GM21723 (cell line): Measurements from ENCODE around the gene GP1BB.
"Not testable (repeated sequence)": the region's sequence is repeated elsewhere in the genome, so short reads cannot be mapped to it uniquely, and the experiment has no call there.

Experiments used
- ATAC-seq: cut with Tn5 transposase; IDR thresholded peaks from one replicate; pipeline ENCODE4 v1.9.1; 2021; ENCODE audit warnings: mild to moderate bottlenecking, moderate library complexity; ENCODE audit not compliant: unreplicated experiment

GP1BB gene

GRCh38 chr22:19723232-19723982 is at the start of gene GP1BB:
GP1BB (plus strand) TSS chr22:19723539; CDS start chr22:19723570, 31 bp downstream.
- no peak for ATAC-seq

GRCh38 chr22:19673660-19674059 is 49.7 kb upstream of the GP1BB start:
- ATAC-seq: no peak

- no peak for ATAC-seq
Observed at GRCh38 chr22:19674129-19674928, 49.0 kb upstream of the GP1BB start.

- no peak for ATAC-seq
Observed at GRCh38 chr22:19674929-19675253, 48.4 kb upstream of the GP1BB start.

GRCh38 chr22:19675428-19675827 is 47.9 kb upstream of the GP1BB start:
- no peak for ATAC-seq

GRCh38 chr22:19676437-19676836 is 46.9 kb upstream of the GP1BB start:
- not testable (repeated sequence) for ATAC-seq

- ATAC-seq: no peak
Observed at GRCh38 chr22:19678949-19679521, 44.3 kb upstream of the GP1BB start.

GRCh38 chr22:19679522-19680101 is 43.7 kb upstream of the GP1BB start:
- no peak for ATAC-seq

- no peak for ATAC-seq
Observed at GRCh38 chr22:19680287-19680881, 43.0 kb upstream of the GP1BB start.

GRCh38 chr22:19680911-19681862 is 42.2 kb upstream of the GP1BB start:
- ATAC-seq: no peak

- ATAC-seq: no peak
Observed at GRCh38 chr22:19681863-19682245, 41.5 kb upstream of the GP1BB start.

- no peak for ATAC-seq
Observed at GRCh38 chr22:19686946-19687345, 36.4 kb upstream of the GP1BB start.

GRCh38 chr22:19687561-19688300 is 35.6 kb upstream of the GP1BB start:
- no peak for ATAC-seq

GRCh38 chr22:19688301-19689290 is 34.7 kb upstream of the GP1BB start:
- ATAC-seq: no peak

GRCh38 chr22:19689408-19689807 is 33.9 kb upstream of the GP1BB start:
- ATAC-seq: no peak

- ATAC-seq: no peak
Observed at GRCh38 chr22:19691007-19691720, 32.2 kb upstream of the GP1BB start.

- ATAC-seq: no peak
Observed at GRCh38 chr22:19691721-19692341, 31.5 kb upstream of the GP1BB start.
